22Rv1 (cell line): Measurements from ENCODE around the gene EEF1B2.
"Not testable (repeated sequence)": the region's sequence is repeated elsewhere in the genome, so short reads cannot be mapped to it uniquely, and the experiment has no call there.

Experiments used
- H3K27ac ChIP-seq: fragments of 450-650 bp; 2 replicates; pipeline ENCODE4 v1.5.1; 2017
- ZFX ChIP-seq: fragments of 450-650 bp; IDR thresholded peaks from 2 replicates; pipeline ENCODE4 v1.6.1; 2017; ENCODE audit warnings: antibody characterized with exemption, borderline replicate concordance
- TF ChIP-seq, protein P1 (sequence below): fragments of 450-650 bp; IDR thresholded peaks from 2 replicates; pipeline ENCODE4 v1.5.1; 2017; ENCODE audit warnings: mild to moderate bottlenecking

Gene EEF1B2

DNA sequence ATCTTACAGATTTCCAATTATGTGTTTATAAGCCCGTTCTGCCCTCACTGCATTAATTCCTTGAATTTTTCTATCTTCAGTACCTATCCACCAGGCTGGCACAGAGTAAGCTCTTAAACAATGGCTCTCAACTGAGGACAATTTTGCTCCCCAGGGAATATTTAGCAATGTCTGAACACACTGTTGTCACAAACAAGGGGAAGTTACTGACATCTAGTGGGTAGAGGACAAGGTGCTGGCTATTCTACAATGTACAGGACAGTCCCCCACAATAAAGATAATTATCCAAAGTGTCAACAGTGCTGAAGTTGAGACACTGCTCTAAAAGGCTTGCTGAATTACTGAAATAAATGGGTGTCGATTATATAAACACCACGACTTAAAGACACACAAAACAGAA, 5.5 kb upstream of the EEF1B2 start:
- TF ChIP-seq ZFX, result no peak
- TF ChIP-seq, protein P1, sequence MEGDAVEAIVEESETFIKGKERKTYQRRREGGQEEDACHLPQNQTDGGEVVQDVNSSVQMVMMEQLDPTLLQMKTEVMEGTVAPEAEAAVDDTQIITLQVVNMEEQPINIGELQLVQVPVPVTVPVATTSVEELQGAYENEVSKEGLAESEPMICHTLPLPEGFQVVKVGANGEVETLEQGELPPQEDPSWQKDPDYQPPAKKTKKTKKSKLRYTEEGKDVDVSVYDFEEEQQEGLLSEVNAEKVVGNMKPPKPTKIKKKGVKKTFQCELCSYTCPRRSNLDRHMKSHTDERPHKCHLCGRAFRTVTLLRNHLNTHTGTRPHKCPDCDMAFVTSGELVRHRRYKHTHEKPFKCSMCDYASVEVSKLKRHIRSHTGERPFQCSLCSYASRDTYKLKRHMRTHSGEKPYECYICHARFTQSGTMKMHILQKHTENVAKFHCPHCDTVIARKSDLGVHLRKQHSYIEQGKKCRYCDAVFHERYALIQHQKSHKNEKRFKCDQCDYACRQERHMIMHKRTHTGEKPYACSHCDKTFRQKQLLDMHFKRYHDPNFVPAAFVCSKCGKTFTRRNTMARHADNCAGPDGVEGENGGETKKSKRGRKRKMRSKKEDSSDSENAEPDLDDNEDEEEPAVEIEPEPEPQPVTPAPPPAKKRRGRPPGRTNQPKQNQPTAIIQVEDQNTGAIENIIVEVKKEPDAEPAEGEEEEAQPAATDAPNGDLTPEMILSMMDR, result peak; percentile 14; the same call in 1 of the 2 replicates
- H3K27ac ChIP-seq, result no peak overlapping the region

DNA sequence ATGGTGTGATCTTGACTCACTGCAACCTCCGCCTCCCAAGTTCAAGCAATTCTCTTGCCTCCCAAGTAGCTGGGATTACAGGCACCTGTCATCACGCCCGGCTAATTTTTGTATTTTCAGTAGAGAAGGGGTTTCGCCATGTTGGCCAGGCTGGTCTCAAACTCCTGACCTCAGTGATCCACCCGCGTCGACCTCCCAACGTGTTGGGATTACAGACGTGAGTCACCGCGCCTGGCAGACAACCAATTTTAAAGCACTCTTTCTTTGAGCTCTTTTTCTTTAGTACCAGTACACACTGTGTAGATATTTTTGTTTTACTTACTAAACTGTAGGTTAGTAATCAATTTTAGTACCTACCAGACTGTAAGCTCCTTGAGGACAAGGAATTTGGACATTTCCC, 2.7 kb upstream of the EEF1B2 start:
- not testable (repeated sequence) for H3K27ac ChIP-seq

DNA sequence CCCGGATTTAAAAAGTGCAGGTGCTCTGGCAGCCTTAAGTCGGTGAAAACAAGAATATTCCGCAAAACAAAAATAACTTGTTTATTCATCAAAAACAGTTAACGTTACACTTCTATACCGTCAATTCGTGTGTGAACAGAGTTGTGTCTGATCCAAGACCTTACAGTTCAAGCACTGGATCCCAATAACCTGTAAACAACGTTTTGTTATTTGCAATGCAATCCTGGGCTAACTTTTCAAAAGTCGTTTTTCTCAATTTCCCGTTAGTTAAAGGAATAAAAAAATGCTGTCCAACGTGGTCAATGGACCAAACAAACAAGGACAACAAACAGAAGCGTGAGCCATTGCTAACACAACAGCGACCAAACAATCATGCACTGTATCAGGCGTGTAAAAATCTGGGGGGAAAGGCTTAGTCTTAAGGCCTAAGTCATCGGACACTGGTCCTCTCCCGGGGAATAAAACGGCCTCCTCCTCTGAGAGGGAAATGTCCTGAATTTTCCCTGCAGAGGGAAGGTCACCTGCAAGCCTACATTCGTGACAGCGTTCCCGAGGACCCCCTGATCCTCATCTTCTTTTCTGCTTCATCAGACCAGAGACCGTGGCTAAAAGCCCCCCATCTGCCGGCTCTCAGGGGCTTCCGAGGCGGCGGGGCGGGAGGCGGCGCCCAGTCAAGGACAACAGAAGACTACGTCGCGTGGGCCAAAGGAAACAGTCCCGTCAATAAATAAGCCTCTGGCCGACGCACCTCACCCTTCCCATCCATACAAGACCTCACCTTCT, 941 bp upstream of the EEF1B2 start:
- TF ChIP-seq, protein P1, result no peak
- TF ChIP-seq ZFX, result no peak
- H3K27ac ChIP-seq, result peak overlapping the region; percentile 85

DNA sequence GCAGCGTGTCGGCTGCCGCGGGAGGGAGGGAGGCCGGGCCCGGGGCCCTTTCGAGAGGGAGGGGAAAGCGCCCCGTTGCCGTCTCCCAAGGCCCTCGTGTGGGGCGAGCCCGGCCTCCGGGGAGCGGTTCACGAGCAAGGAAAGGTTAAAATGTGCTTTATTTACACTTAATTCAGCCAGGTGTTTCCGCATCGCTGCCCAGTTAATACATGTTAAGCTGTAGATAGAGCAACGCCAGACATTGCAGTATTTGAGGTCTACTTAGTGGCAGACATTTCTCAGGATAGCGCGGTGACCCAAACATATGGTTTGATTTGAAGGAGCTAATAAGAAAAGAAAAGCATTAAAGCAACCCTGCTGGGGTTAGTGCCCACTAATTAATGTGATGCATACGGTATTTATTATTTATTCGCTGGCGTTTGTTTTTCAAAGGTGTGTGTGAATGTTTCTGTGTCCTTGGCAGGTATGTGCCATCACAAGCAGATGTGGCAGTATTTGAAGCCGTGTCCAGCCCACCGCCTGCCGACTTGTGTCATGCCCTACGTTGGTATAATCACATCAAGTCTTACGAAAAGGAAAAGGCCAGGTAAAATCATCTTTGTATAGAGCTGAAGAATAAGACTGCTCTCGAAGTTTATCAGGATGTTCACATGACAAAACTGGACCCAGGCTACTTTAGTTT, 571 bp downstream of the EEF1B2 start:
- H3K27ac ChIP-seq, result peak overlapping the region; percentile 85
- TF ChIP-seq ZFX, result no peak
- TF ChIP-seq, protein P1, result no peak

DNA sequence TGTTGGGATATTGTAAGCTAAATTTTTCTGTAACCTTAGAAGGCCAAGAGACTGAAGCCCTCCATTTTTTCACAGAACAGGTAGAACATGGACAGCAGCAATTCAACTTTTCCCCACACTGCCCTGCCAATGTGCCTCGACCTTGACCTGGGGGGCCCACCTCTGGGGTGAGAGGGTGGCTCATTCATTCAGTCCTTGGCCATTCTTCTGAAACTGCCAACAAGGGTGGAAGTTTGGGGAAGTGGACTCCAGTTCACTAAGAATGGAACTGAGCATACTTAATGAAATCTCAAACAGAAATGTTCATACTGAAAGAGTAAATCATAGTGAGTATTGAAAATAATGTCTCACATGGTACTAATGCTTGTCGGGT, 1.1 kb downstream of the EEF1B2 start:
- no peak for TF ChIP-seq ZFX
- TF ChIP-seq, protein P1, result no peak
- H3K27ac ChIP-seq, result peak overlapping the region; percentile 85

DNA sequence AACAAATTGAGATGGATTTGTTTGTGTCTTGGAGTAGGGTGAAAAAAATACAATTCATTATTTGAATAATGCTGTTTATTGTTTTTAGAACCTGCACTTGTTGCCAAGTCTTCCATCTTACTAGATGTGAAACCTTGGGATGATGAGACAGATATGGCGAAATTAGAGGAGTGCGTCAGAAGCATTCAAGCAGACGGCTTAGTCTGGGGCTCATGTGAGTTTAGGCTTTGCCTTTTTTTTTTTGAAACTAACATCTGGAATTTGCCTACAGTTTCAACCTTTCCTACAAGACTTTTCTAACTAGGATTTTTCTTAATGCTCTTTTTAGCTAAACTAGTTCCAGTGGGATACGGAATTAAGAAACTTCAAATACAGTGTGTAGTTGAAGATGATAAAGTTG, 2.7 kb downstream of the EEF1B2 start:
- H3K27ac ChIP-seq, result not testable (repeated sequence)

DNA sequence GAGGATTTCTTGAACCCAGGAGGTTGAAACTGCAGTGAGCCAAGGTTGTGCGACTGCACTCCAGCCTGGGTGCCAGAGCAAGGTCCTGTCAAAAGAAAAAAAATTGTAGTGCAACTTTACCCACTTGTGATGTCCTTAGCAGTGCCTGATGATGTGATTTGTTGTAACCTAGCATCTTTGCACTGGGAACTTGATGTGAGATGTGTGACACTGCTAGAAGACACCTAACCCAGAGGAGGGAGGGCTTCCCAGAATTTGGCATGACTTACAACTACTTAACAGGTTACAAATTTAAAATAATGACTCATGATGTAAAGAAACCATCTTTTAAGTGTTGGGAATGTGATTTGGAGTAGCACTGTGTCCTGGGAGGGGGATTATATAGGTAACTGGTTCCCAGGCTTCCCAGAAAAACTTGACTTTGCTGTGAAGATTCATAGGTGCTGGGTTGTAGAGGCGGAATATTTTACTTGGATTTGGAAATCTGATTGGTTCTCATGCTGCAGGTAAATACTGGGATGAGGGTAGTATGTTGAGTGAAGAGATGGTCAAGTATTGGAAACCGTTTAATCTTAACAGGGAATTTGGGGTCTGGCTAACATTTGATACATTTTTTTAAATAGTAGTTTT, 3.7 kb downstream of the EEF1B2 start:
- no peak for TF ChIP-seq ZFX
- TF ChIP-seq, protein P1, result no peak
- no peak overlapping the region for H3K27ac ChIP-seq

DNA sequence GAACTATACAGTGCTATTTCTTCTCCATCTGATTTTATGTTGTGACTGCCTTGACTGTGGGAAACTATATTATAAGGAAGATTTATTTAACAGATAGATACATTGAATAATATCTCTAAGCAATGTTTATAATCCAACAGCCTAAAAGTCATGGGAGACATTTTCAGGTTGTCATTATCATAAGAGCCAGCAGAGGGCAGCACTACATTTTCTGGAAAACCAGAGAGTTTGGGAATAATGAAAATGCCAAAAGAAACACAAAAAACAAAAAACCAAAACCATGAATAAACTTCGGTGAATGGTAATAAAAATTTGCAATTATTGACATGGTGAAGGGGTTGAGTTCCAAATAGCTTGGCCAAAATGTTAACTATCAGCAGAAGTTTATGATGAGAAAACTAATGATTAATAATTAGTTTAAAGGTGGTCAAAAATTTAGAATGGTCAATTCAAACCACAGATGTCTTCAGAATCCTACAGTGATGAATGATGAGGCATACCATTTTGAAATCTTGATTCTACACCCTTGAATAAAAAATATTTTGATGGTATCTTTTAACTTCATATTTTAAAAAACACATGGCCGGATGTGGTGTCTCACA, 4.7 kb downstream of the EEF1B2 start:
- TF ChIP-seq, protein P1, result peak; percentile 90
- TF ChIP-seq ZFX, result no peak
- no peak overlapping the region for H3K27ac ChIP-seq

DNA sequence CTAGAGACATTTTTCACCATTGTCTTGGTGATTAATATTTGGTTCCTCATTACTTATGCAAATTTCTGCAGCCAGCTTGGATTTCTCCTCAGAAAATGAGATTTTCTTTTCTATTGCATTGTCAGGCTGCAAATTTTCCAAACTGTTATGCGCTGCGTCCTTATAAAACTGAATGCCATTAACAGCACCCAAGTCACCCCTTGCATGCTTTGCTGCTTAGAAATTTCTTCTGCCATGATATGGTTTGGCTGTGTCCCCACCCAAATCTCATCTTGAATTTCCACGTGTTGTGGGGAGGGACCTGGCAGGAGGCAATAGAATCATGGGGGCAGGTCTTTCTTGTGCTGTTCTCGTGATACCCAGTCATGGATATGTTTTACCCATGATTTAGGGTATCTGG, 8.5 kb downstream of the EEF1B2 start:
- not testable (repeated sequence) for H3K27ac ChIP-seq

DNA sequence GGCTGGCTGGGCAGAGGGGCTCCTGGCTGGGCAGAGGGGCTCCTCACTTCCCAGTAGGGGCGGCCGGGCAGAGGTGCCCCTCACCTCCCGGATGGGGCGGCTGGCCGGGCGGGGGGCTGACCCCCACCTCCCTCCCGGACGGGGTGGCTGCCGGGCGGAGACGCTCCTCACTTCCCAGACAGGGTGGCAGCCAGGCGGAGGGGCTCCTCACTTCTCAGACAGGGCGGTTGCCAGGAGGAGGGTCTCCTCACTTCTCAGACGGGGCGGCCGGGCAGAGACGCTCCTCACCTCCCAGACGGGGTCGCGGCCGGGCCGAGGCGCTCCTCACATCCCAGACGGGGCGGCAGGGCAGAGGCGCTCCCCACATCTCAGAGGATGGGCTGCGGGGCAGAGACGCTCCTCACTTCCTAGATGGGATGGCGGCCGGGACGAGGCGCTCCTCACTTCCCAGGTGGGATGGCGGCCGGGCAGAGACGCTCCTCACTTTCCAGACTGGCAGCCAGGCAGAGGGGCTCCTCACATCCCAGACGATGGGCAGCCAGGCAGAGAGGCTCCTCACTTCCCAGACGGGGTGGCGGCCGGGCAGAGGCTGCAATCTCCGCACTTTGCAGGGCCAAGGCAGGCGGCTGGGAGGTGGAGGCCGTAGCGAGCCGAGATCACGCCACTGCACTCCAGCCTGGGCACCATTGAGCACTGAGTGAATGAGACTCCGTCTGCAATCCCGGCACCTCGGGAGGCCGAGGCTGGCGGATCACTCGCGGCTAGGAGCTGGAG, 12.1 kb downstream of the EEF1B2 start:
- H3K27ac ChIP-seq, result not testable (repeated sequence)
